Measurements from ENCODE around the gene TMX2.
"Not testable (repeated sequence)": the region's sequence is repeated elsewhere in the genome, so short reads cannot be mapped to it uniquely, and the experiment has no call there.

The TMX2 gene, protein sequence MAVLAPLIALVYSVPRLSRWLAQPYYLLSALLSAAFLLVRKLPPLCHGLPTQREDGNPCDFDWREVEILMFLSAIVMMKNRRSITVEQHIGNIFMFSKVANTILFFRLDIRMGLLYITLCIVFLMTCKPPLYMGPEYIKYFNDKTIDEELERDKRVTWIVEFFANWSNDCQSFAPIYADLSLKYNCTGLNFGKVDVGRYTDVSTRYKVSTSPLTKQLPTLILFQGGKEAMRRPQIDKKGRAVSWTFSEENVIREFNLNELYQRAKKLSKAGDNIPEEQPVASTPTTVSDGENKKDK

DNA sequence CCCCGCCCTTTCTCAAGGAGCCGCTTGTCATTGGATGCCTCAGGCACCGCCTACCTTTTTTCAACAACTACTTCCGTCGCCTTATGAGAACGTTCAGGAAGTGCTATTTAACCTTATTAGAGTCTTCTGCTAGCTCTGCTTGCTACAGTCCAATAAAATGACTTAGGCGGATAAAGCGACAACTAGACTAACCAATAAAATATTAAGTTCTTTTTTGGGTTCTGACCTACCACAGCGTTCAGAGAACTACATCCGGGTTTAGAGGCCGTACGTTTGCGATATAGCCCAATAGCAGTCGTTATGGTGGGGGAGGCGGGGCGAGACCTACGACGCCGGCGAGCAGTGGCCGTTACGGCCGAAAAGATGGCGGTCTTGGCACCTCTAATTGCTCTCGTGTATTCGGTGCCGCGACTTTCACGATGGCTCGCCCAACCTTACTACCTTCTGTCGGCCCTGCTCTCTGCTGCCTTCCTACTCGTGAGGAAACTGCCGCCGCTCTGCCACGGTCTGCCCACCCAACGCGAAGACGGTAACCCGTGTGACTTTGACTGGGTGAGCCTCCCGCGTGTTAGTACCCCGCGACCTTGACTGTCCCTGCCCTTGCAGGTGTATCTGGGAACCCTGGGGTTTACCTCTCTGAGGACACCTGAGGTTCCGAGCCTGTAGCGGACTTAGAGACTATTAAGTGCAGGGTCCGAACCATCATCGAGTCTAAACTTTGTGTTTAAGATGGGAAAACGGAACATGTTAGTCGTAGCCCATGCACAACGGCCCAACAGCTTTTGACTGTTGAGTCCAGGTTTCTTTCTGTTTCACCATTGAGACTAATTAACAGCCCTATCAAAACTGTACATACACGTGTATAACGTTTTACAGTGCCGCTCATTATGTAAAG is at the start of gene TMX2:
Gene TMX2, plus strand, starts transcription at position 338 of the 895 bp plus-strand sequence. Its CDS starts 26 bp downstream, at position 364.
- peak; percentile 100 for DNase-seq (ENCODE audit: low read depth, low spot score)
- peak within 1 kb of the TSS; percentile 89 for H3K27ac ChIP-seq

GRCh38 chr11:57662893-57663292 is 49.5 kb upstream of the TMX2 start:
- DNase-seq (ENCODE audit: low read depth, low spot score) = no peak
- H3K27ac ChIP-seq = no peak overlapping the region

- H3K27ac ChIP-seq = no peak overlapping the region
- no peak for DNase-seq (ENCODE audit: low read depth, low spot score)
Measured at GRCh38 chr11:57663975-57664374, 48.4 kb upstream of the TMX2 start.

DNA sequence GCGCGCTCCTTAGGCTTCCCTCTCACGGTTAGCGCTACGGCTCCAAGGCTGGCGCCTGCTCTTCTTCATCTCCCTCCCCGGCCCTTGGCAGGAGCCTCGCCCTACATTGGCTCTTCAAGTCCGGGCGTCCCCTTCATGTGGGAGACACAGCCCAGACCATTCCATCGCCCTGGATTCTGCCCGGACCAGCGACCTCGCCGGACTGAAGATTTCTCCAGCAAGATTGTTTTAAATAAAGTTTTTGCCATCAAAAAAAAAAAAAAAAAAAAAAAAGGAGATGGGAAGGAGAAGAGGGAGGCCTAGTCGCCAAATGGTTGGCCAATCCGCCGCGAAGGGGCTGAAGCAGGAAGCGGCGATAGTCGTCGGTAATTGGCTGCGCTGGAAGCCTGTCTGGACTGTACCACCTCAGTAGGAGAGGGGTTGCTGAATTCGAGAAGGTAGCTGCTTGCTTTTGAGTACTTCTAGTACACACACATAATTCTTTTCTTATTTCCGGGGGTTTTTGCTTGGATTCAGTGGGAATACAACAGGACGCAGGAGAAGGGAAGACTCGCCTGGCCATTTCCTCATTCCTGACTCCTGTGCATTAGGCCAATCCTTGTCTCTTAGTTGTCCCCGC is 45.2 kb upstream of the TMX2 start:
- peak; percentile 96 for DNase-seq (ENCODE audit: low read depth, low spot score)
- H3K27ac ChIP-seq = peak overlapping the region; percentile 98

DNA sequence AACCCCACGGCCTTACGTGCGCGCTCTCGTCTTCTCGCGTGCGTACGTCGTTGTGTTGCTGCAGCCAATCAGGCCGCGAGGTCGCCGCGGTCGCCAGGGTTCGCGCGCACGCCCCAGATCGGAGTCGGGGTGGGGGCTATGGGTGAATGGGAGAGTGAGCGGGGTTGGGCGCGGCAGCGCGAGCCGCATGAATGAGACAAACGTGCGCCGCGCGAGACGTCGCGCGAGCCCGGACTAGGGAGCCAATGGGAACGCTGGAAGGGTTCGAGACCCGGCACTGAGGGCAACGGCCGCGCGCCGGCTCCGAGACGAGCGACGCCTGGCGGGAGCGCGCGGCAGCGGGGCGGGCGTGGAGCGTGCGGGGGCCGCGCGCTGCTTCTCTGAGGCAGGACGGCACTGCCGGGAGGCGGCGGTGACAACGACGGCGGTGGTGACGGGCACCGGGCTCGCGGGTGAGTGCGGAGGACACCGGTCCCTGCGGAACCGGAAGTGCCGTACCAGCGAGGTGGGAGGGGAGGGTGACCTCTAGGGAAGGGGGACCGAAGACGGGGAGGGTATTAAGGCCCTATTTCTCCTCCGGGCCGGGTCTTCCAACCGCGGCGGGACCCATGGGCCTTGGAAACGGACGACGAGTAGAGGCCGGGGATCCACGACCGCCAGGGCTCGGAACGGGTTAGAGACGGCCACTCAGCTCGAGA is 44.5 kb upstream of the TMX2 start, which contains the start of gene ZDHHC5:
Gene ZDHHC5, plus strand, starts transcription at position 379 of the 698 bp plus-strand sequence. CDS start 4,977 bp downstream, outside the sequence.
- H3K27ac ChIP-seq = peak within 1 kb of the TSS; percentile 98
- DNase-seq (ENCODE audit: low read depth, low spot score) = peak; percentile 99

DNA sequence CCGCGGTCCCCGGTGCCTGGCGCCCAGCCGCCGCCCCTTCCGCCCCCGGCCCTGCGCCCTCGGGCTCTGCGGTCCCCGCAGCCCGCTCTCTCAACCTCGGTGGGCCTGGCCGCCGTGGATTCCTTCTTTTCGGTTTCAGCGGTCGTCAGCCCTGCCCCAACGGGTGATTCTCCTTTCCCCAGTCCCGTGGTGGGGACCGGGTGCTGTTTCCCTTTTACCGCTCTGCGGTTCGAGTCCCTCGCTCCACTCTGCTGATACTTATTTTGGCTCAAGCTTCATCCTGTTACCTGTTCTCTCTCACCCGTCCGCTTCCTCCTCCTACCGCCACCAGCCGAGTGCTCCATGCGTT is 44.0 kb upstream of the TMX2 start:
- no peak for DNase-seq (ENCODE audit: low read depth, low spot score)
- H3K27ac ChIP-seq = peak overlapping the region; percentile 98

DNA sequence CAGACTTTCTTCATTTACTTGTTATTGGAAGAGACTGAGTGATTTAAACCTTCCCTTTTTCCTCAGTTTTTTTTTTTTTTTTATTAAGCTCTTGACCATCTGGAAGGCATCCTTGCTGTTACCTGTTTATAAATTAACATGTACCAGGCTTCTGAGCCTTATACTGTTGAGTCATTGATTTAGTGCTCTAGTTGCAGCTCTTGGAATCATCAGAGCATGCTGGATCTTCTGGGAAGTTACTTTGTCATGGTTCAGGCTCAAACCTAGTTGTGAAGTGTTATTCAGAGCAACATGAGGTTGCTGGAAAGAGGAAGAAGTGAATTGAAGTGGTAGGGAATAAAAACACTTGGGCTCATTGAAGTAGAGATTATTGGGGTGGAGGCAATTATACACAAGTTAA is 38.1 kb upstream of the TMX2 start:
- peak overlapping the region; percentile 39 for H3K27ac ChIP-seq
- no peak for DNase-seq (ENCODE audit: low read depth, low spot score)

DNA sequence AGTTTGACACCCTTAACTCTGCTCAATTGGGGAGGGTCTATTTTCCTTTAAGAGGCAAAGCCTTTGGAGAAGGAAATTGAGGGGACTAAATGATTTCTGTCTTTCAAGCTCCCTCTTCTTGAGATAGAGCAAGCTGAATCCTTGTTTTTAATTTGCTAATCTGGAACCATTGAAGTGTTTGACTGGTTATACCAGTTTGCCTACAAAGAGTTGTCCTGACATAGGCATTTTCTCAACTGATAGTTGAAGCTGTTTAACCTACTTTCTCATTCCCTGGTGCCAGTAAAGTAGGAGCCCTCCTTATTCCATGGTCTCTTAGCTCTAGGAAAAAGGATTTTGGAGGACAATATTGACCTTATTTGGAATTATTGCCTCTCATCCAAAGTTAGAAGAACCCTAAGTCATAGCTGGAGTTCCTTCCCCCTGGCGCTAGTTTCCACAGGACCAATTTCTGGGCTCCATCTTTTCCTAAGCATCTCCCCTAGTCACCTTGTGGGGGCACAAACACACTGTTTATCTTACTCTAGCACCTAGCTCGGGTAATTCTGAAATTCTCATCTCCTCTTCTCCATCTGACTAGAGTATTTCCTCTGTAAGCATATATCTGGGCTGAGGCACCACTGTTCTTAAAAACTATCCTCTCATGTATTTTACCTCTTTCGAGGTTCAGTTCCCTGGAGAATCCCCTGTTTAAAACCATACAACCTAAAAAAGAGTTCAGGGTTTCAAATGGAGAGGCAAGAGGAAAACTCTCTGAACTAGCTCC is 37.0 kb upstream of the TMX2 start:
- DNase-seq (ENCODE audit: low read depth, low spot score) = no peak
- H3K27ac ChIP-seq = peak overlapping the region; percentile 39

GRCh38 chr11:57679396-57679795 is 33.0 kb upstream of the TMX2 start:
- DNase-seq (ENCODE audit: low read depth, low spot score) = peak; percentile 79
- H3K27ac ChIP-seq = peak overlapping the region; percentile 81

DNA sequence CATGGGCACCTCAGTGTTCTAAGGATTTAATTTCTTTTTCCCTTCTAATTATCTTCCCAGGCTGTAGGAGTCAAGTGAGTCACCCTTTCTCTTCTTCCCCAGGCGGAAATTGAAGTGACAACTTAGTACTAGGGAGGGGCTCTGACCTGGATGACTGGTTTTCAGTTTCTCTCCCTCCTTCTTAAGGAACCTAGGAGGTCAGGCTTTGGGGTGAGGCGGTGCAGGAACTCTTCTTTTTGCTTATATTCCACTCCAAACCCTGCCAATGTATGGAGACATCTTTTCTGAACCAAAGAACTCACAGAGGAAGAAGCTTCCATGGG is 31.9 kb upstream of the TMX2 start:
- DNase-seq (ENCODE audit: low read depth, low spot score) = peak; percentile 60
- peak overlapping the region; percentile 81 for H3K27ac ChIP-seq

GRCh38 chr11:57681168-57681567 is 31.2 kb upstream of the TMX2 start:
- H3K27ac ChIP-seq = peak overlapping the region; percentile 81

GRCh38 chr11:57690474-57690873 is 21.9 kb upstream of the TMX2 start:
- H3K27ac ChIP-seq; DNase-seq (ENCODE audit: low read depth, low spot score): not testable (repeated sequence)

More at GRCh38 chr11:57681168-57681567, 31.2 kb upstream of the TMX2 start:
- DNase-seq (ENCODE audit: low read depth, low spot score) = no peak

GRCh38 chr11:57698843-57699365 is 13.5 kb upstream of the TMX2 start:
- DNase-seq (ENCODE audit: low read depth, low spot score) = no peak
- H3K27ac ChIP-seq = no peak overlapping the region

GRCh38 chr11:57699813-57700212 is 12.6 kb upstream of the TMX2 start:
- no peak for DNase-seq (ENCODE audit: low read depth, low spot score)
- H3K27ac ChIP-seq = no peak overlapping the region

GRCh38 chr11:57700425-57700824 is 12.0 kb upstream of the TMX2 start:
- DNase-seq (ENCODE audit: low read depth, low spot score) = no peak
- H3K27ac ChIP-seq = no peak overlapping the region

GRCh38 chr11:57703341-57703740 is 9.1 kb upstream of the TMX2 start:
- H3K27ac ChIP-seq = peak overlapping the region; percentile 10
- no peak for DNase-seq (ENCODE audit: low read depth, low spot score)

DNA sequence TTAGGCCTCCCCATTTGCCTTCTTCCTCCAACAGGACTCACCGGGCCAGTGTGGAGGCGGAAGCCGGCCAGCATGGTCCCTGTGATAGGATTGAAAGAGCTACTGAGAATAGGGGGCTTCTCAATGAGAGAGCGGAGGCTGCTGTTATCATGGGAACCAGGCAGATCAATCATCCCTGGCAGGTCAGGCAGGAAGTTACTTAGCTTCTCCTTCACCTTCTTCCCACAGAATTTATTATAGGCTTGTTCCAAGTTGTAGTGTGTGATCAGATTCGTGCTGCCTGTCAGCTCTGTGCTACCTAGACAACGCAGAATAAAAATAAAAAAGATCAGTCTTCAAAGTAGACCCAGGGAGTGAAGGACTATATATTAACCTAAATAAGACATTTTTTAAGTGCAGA is 7.5 kb upstream of the TMX2 start:
- DNase-seq (ENCODE audit: low read depth, low spot score) = no peak
- no peak overlapping the region for H3K27ac ChIP-seq

- not testable (repeated sequence) for H3K27ac ChIP-seq; DNase-seq (ENCODE audit: low read depth, low spot score)
Measured at GRCh38 chr11:57705432-57705831, 7.0 kb upstream of the TMX2 start.

- no peak overlapping the region for H3K27ac ChIP-seq
- DNase-seq (ENCODE audit: low read depth, low spot score) = no peak
Measured at GRCh38 chr11:57709802-57710367, 2.5 kb upstream of the TMX2 start.
